NCI-H748 (cell line): Measurements from ENCODE around the gene LIN28B.
"Not testable (repeated sequence)": the region's sequence is repeated elsewhere in the genome, so short reads cannot be mapped to it uniquely, and the experiment has no call there.

ENCODE experiments used
- DNase-seq: peaks from one replicate; lab custom pipeline; 2025; ENCODE audit not compliant: unreplicated experiment; lab: John Stamatoyannopoulos, UW

The LIN28B gene

GRCh38 chr6:105005451-105005850, 48.5 kb downstream of the LIN28B start:
- no peak for DNase-seq

GRCh38 chr6:105013459-105013858, 56.6 kb downstream of the LIN28B start:
- not testable (repeated sequence) for DNase-seq

- DNase-seq = peak; percentile 52
These were observed 57.5 kb downstream of the LIN28B start for GRCh38 chr6:105014448-105014847.

- DNase-seq = no peak
These were observed 58.0 kb downstream of the LIN28B start for GRCh38 chr6:105014954-105015353.

GRCh38 chr6:105015482-105015881, 58.6 kb downstream of the LIN28B start:
- no peak for DNase-seq

GRCh38 chr6:105019285-105019684, 62.4 kb downstream of the LIN28B start:
- DNase-seq = no peak

GRCh38 chr6:105021399-105021798, 64.5 kb downstream of the LIN28B start:
- no peak for DNase-seq

- DNase-seq = no peak
These were observed 65.5 kb downstream of the LIN28B start for GRCh38 chr6:105022416-105022815.

GRCh38 chr6:105024803-105025202, 67.9 kb downstream of the LIN28B start:
- DNase-seq = no peak

GRCh38 chr6:105028898-105029297, 72.0 kb downstream of the LIN28B start:
- no peak for DNase-seq

- DNase-seq = no peak
These were observed 72.7 kb downstream of the LIN28B start for GRCh38 chr6:105029581-105029980.

- no peak for DNase-seq
These were observed 77.6 kb downstream of the LIN28B start for GRCh38 chr6:105034470-105034869.

GRCh38 chr6:105035299-105035698, 78.4 kb downstream of the LIN28B start:
- DNase-seq = no peak

GRCh38 chr6:105036351-105036750, 79.4 kb downstream of the LIN28B start:
- peak; percentile 45 for DNase-seq

- DNase-seq = no peak
These were observed 81.4 kb downstream of the LIN28B start for GRCh38 chr6:105038259-105038658.

- no peak for DNase-seq
These were observed 85.0 kb downstream of the LIN28B start for GRCh38 chr6:105041880-105042279.

GRCh38 chr6:105042648-105043047, 85.7 kb downstream of the LIN28B start:
- DNase-seq = no peak

GRCh38 chr6:105043979-105044378, 87.1 kb downstream of the LIN28B start:
- no peak for DNase-seq

- DNase-seq = peak; percentile 18
These were observed 88.6 kb downstream of the LIN28B start for GRCh38 chr6:105045526-105045925.

- no peak for DNase-seq
These were observed 95.1 kb downstream of the LIN28B start for GRCh38 chr6:105051941-105052471.

GRCh38 chr6:105056646-105057045, 99.7 kb downstream of the LIN28B start:
- DNase-seq = no peak

GRCh38 chr6:105057160-105057559, 100.3 kb downstream of the LIN28B start:
- no peak for DNase-seq

GRCh38 chr6:105058316-105058715, 101.4 kb downstream of the LIN28B start:
- DNase-seq = no peak

- DNase-seq = no peak
These were observed 101.9 kb downstream of the LIN28B start for GRCh38 chr6:105058846-105059245.
